K562 (cell line): ENCODE results near the gene ZNF420. TPM values are rescaled to one million over a fixed set of nuclear protein-coding genes. Genes with fewer than 3 reads are reported as not detected.

Experiments used
- BCOR ChIP-seq: fragments of 450-650 bp; IDR thresholded peaks from 2 replicates; pipeline ENCODE4 v1.6.1; 2016
- BHLHE40 ChIP-seq: IDR thresholded peaks from 2 replicates; pipeline ENCODE4 v1.6.1; 2011; ENCODE audit warnings: low read length, improper control_type of control experiment
- CGGBP1 ChIP-seq: fragments of 250-450 bp; sonication (Bioruptor Pico); IDR thresholded peaks from 2 replicates; pipeline ENCODE4 v1.9.0; 2021; ENCODE audit warnings: mild to moderate bottlenecking
- CHAMP1 ChIP-seq: fragments of 450-650 bp; IDR thresholded peaks from 2 replicates; pipeline ENCODE4 v1.6.1; 2016; ENCODE audit warnings: mild to moderate bottlenecking
- DIDO1 ChIP-seq: fragments of 450-650 bp; IDR thresholded peaks from 2 replicates; pipeline ENCODE4 v1.6.1; 2016; ENCODE audit warnings: low read depth, missing biosample characterization, missing genetic modification characterization
- FOXK1 ChIP-seq: sonication (generic); formaldehyde crosslinking; IDR thresholded peaks from 2 replicates; pipeline ENCODE4 v1.8.0; 2022; ENCODE audit warnings: missing genetic modification reagents, mild to moderate bottlenecking, borderline replicate concordance
- HDAC2 ChIP-seq: fragments of 450-650 bp; IDR thresholded peaks from 2 replicates; pipeline ENCODE4 v1.6.1; 2016; ENCODE audit warnings: mild to moderate bottlenecking
- HMGN3 ChIP-seq: IDR thresholded peaks from 2 replicates; pipeline ENCODE4 v1.6.1; 2011; ENCODE audit warnings: borderline replicate concordance, low read depth, mild to moderate bottlenecking, mixed read lengths, low read length; ENCODE audit not compliant: insufficient read length; ENCODE audit errors: extremely low read depth
- KDM4B ChIP-seq, 2 experiments: fragments of 450-650 bp in 1 of 2; sonication (generic) in 1 of 2; IDR thresholded peaks; 2 replicates each; pipeline ENCODE4 v1.6.1; 2016 to 2017; ENCODE audit warnings: borderline replicate concordance in 2 of 2, antibody characterized with exemption in 1 of 2, low read depth in 1 of 2, mild to moderate bottlenecking in 1 of 2
- KLF13 ChIP-seq: fragments of 450-650 bp; IDR thresholded peaks from 2 replicates; pipeline ENCODE4 v1.6.1; 2016; ENCODE audit warnings: missing genetic modification characterization, low read depth, mild to moderate bottlenecking, missing compliant biosample characterization, moderate library complexity, borderline replicate concordance
- PCBP2 ChIP-seq: fragments of 200-400 bp; formaldehyde crosslinking; IDR thresholded peaks from 2 replicates; pipeline ENCODE4 v1.6.1; 2018; ENCODE audit warnings: low read length, low read depth, mild to moderate bottlenecking, moderate library complexity; ENCODE audit not compliant: poor library complexity, severe bottlenecking
- RBM34 ChIP-seq: fragments of 200-400 bp; formaldehyde crosslinking; IDR thresholded peaks from 2 replicates; pipeline ENCODE4 v1.6.1; 2018; ENCODE audit warnings: low read length, borderline replicate concordance; ENCODE audit not compliant: insufficient read depth
- RNF219 ChIP-seq: fragments of 250-450 bp; sonication (Bioruptor Pico); IDR thresholded peaks from 2 replicates; pipeline ENCODE4 v1.5.0; 2022; ENCODE audit warnings: mild to moderate bottlenecking
- SLC30A9 ChIP-seq: fragments of 250-450 bp; sonication (Bioruptor Pico); IDR thresholded peaks from 2 replicates; pipeline ENCODE4 v1.8.0; 2022; ENCODE audit warnings: mild to moderate bottlenecking, moderate library complexity
- TRIM25 ChIP-seq: fragments of 450-650 bp; IDR thresholded peaks from 2 replicates; pipeline ENCODE4 v1.7.0; 2016; ENCODE audit warnings: borderline replicate concordance
- ZNF217 ChIP-seq: sonication (generic); formaldehyde crosslinking; IDR thresholded peaks from 2 replicates; pipeline ENCODE4 v1.8.0; 2022; ENCODE audit warnings: mild to moderate bottlenecking, missing genetic modification reagents
- ZNF699 ChIP-seq: fragments of 250-450 bp; sonication (Bioruptor Pico); IDR thresholded peaks from 2 replicates; pipeline ENCODE4 v1.8.0; 2021; ENCODE audit warnings: mild to moderate bottlenecking, moderate library complexity; ENCODE audit not compliant: insufficient replicate concordance
- ZNF785 ChIP-seq: fragments of 250-450 bp; sonication (Bioruptor Pico); IDR thresholded peaks from 2 replicates; pipeline ENCODE4 v1.4.0; 2020; ENCODE audit warnings: mild to moderate bottlenecking
- ZSCAN29 ChIP-seq: fragments of 450-650 bp; IDR thresholded peaks from 2 replicates; pipeline ENCODE4 v1.6.1; 2017
- polyA plus RNA-seq, 8 experiments: library from polyadenylated mRNA; depleted of rRNA in 4 of 8; stranded (reverse) in 5 of 8; unstranded in 3 of 8; fragments of >200 nt; fragmentation: Nextera tagmentation in 2 of 8; fragmentation: Illumina TruSeq in 1 of 8; extraction: Ambion mirVana in 2 of 8; extraction: Trizol in 1 of 8; gene quantifications; 2 replicates each; pipeline versions ENCODE4 v1.2.1 to v1.2.3, GENCODE V29; 2011 to 2014; ENCODE audit warnings: inconsistent platforms in 1 of 8, missing spikeins in 1 of 8
- total RNA-seq, 7 experiments: library from RNA; depleted of rRNA in 6 of 7; stranded (reverse); fragments of >200 nt in 6 of 7; fragmentation: Illumina TruSeq in 2 of 7; extraction: Trizol in 2 of 7; gene quantifications; 2 replicates each; pipeline versions ENCODE4 v1.2.1 to v1.2.3, GENCODE V29; 2011 to 2021; ENCODE audit warnings: low replicate concordance in 1 of 7
- TF ChIP-seq, protein P1 (sequence below): fragments of 250-450 bp; sonication (Bioruptor Pico); IDR thresholded peaks from 2 replicates; pipeline ENCODE4 v1.8.0; 2022; ENCODE audit warnings: moderate library complexity, mild to moderate bottlenecking, inconsistent platforms

The ZNF420 gene
- total and polyA plus RNA-seq, 9 of the 15 experiments (the other 6 are each of a cell fraction or from before 2014, with no cell fraction given) = 2.6 to 7.2 (median 5.1) TPM

DNA sequence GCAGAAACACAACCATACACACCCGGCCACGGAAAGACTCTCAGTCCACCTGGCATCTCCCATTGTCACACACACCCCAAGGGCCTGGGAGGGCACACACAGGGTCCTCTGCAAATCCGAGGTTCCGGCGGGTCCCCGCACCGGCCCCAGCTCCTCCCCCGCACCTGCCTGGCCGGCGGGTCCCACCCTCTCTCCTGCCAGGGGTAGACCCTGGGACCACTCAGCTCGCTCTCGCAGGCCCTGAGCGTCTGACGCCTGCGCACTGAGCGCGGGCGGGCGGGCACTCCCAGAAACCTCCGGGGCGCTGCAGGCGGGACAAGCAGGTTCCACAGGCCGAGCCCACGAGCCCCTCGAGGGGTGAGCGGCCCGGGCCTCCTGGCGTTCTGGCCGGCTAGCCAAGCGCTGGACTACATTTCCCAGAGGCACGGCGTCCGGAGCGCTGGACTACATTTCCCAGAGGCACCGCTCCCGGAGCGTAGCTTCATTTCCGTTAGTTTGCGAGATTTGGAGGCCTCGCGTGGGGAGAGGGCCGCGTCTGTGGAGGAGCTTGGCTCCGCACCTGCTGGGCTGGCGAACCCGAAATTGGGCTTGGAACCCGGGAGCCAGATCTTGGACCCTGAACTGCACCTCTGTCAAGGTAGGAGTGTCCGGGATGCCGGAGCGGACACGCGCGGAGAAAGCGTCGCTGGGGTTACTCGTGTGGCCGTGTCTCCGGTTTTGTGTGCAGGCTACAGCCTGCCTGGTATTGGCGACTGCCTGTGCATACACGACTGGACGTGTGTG, at the start of gene ZNF420 (continued):
- no peak for TF ChIP-seq TRIM25
- no peak for TF ChIP-seq BCOR
- TF ChIP-seq KDM4B (IDR thresholded peaks at IDR 0.05; ENCODE audit: borderline replicate concordance in 2 of 2, low read depth in 1 of 2) = 0 out of 4 replicates have a peak, but pooled peaks of 1 of the 2 experiments have one; percentile 25
- no peak for TF ChIP-seq CGGBP1
- TF ChIP-seq HMGN3 = peak; percentile 18
- TF ChIP-seq, protein P1, sequence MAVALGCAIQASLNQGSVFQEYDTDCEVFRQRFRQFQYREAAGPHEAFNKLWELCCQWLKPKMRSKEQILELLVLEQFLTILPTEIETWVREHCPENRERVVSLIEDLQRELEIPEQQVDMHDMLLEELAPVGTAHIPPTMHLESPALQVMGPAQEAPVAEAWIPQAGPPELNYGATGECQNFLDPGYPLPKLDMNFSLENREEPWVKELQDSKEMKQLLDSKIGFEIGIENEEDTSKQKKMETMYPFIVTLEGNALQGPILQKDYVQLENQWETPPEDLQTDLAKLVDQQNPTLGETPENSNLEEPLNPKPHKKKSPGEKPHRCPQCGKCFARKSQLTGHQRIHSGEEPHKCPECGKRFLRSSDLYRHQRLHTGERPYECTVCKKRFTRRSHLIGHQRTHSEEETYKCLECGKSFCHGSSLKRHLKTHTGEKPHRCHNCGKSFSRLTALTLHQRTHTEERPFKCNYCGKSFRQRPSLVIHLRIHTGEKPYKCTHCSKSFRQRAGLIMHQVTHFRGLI = no peak
- no peak for TF ChIP-seq HDAC2
- TF ChIP-seq SLC30A9 (CRISPR knock-in tag) = no peak
- no peak for TF ChIP-seq BHLHE40
- no peak for TF ChIP-seq KLF13 (tag)
- no peak for TF ChIP-seq ZNF699
- TF ChIP-seq ZSCAN29 = no peak
- no peak for TF ChIP-seq PCBP2
- TF ChIP-seq RNF219 (CRISPR knock-in tag) = no peak
- no peak for TF ChIP-seq FOXK1 (CRISPR knock-in tag)
- no peak for TF ChIP-seq RBM34
- no peak for TF ChIP-seq DIDO1 (tag)
- TF ChIP-seq ZNF785 (CRISPR knock-in tag) = no peak
- no peak for TF ChIP-seq CHAMP1
- TF ChIP-seq ZNF217 (CRISPR knock-in tag) = no peak
